Smooth muscle cell (in vitro differentiated cells): ENCODE results near the gene SYNGR1. TPM values are rescaled to one million over a fixed set of nuclear protein-coding genes. Genes with fewer than 3 reads are reported as not detected.

Experiments
- DNase-seq: peaks from one replicate; lab custom pipeline; 2025; ENCODE audit not compliant: unreplicated experiment; lab: John Stamatoyannopoulos, UW
- H2AFZ ChIP-seq: fragments of 200-600 bp; sonication (generic); 2 replicates; pipeline ENCODE4 v1.6.0; 2016; ENCODE audit warnings: antibody characterized with exemption, low read depth, mild to moderate bottlenecking
- H3F3A ChIP-seq: fragments of 200-600 bp; sonication (generic); 2 replicates; pipeline ENCODE4 v1.6.0; 2017; ENCODE audit warnings: antibody characterized with exemption, low read depth
- H3K27ac ChIP-seq: fragments of 200-600 bp; sonication (generic); 2 replicates; pipeline ENCODE4 v1.5.1; 2016; ENCODE audit warnings: low read depth, mild to moderate bottlenecking
- H3K27me3 ChIP-seq: fragments of 200-600 bp; sonication (generic); 2 replicates; pipeline ENCODE4 v1.6.1; 2016; ENCODE audit warnings: low read depth, mild to moderate bottlenecking
- H3K36me3 ChIP-seq: fragments of 200-600 bp; sonication (generic); 2 replicates; pipeline ENCODE4 v1.5.1; 2016; ENCODE audit warnings: low read depth
- H3K4me1 ChIP-seq: fragments of 200-600 bp; sonication (generic); 2 replicates; pipeline ENCODE4 v1.5.1; 2016; ENCODE audit warnings: low read depth
- H3K4me2 ChIP-seq: fragments of 200-600 bp; sonication (generic); 2 replicates; pipeline ENCODE4 v1.6.0; 2016; ENCODE audit warnings: mild to moderate bottlenecking
- H3K4me3 ChIP-seq: fragments of 200-600 bp; sonication (generic); 2 replicates; pipeline ENCODE4 v1.5.1; 2016; ENCODE audit warnings: mild to moderate bottlenecking
- H3K79me2 ChIP-seq: fragments of 200-600 bp; sonication (generic); 2 replicates; pipeline ENCODE4 v1.6.0; 2016; ENCODE audit warnings: low read depth, mild to moderate bottlenecking
- H3K9ac ChIP-seq: fragments of 200-600 bp; sonication (generic); 2 replicates; pipeline ENCODE4 v1.6.0; 2016; ENCODE audit warnings: low read depth
- H3K9me3 ChIP-seq: fragments of 200-600 bp; sonication (generic); replicated peaks from 2 replicates; pipeline ENCODE4 v1.5.1; 2016; ENCODE audit warnings: low read depth
- H4K20me1 ChIP-seq: fragments of 200-600 bp; sonication (generic); 2 replicates; pipeline ENCODE4 v1.6.0; 2016; ENCODE audit warnings: low read depth
- WGBS: methylation state at CpG from one replicate; pipeline ENCODE4 v1.1.7; 2016; ENCODE audit warnings: low lambda C conversion rate; 5-methylcytosine and 5-hydroxymethylcytosine counted together
- polyA plus RNA-seq: library from polyadenylated mRNA; unstranded; fragments of >200 nt; fragmentation: Nextera tagmentation; extraction: Ambion mirVana; gene quantifications from 2 replicates; pipeline ENCODE4 v1.2.1, GENCODE V29; 2016
- total RNA-seq: library from RNA; depleted of rRNA; stranded (reverse); fragments of >200 nt; gene quantifications from 2 replicates; pipeline ENCODE4 v1.2.3, GENCODE V29; 2014
- TF ChIP-seq, protein P1 (sequence below): fragments of 200-600 bp; sonication (generic); IDR thresholded peaks from 2 replicates; pipeline ENCODE4 v1.5.1; 2017; ENCODE audit warnings: borderline replicate concordance, mild to moderate bottlenecking, antibody characterized with exemption; ENCODE audit not compliant: insufficient read depth, poor library complexity, severe bottlenecking

SYNGR1 gene
- total and polyA plus RNA-seq, 2 experiments from 2014 or later = 26.7 to 58.0 TPM

DNA sequence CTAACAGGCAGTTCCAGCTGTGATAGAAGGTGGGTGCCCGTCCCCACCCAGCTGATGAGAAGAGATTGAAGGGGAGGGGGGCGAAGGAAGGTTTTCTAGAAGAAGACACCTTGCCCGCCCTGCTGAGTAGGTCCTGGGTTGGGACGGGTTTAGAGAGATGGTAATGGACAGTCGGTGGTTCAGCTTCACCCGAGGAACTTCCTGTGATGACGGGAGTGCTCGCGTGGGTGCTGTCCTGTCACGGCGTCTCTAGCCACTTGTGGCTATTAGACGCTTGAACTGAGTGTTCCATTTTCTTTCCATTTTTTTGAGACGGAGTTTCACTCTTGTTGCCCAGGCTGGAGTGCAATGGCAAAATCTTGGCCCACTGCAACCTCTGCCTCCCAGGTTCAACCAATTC lies 79.4 kb downstream of the SYNGR1 start:
- Histone ChIP-seq H3K36me3 (peaks cover 3% of the 10 kb centered on the region), H2AFZ (no peak overlapping the region), H3K27me3 (no peaks in the 10 kb centered on the region), H3K9ac (no peak overlapping the region), H4K20me1 (no peaks in the 10 kb centered on the region), H3K9me3 (no peaks in the 10 kb centered on the region), H3K79me2 (no peaks in the 10 kb centered on the region), H3K4me1 (peaks cover 11% of the 10 kb centered on the region), H3K27ac (no peak overlapping the region), H3F3A (no peaks in the 10 kb centered on the region), H3K4me2 (no peak overlapping the region), H3K4me3 (no peak overlapping the region)
- TF ChIP-seq, protein P1, sequence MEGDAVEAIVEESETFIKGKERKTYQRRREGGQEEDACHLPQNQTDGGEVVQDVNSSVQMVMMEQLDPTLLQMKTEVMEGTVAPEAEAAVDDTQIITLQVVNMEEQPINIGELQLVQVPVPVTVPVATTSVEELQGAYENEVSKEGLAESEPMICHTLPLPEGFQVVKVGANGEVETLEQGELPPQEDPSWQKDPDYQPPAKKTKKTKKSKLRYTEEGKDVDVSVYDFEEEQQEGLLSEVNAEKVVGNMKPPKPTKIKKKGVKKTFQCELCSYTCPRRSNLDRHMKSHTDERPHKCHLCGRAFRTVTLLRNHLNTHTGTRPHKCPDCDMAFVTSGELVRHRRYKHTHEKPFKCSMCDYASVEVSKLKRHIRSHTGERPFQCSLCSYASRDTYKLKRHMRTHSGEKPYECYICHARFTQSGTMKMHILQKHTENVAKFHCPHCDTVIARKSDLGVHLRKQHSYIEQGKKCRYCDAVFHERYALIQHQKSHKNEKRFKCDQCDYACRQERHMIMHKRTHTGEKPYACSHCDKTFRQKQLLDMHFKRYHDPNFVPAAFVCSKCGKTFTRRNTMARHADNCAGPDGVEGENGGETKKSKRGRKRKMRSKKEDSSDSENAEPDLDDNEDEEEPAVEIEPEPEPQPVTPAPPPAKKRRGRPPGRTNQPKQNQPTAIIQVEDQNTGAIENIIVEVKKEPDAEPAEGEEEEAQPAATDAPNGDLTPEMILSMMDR = no peak
- DNase-seq = no peak
- 89% methylated on average over 13 of the region's 13 CpGs for WGBS

DNA sequence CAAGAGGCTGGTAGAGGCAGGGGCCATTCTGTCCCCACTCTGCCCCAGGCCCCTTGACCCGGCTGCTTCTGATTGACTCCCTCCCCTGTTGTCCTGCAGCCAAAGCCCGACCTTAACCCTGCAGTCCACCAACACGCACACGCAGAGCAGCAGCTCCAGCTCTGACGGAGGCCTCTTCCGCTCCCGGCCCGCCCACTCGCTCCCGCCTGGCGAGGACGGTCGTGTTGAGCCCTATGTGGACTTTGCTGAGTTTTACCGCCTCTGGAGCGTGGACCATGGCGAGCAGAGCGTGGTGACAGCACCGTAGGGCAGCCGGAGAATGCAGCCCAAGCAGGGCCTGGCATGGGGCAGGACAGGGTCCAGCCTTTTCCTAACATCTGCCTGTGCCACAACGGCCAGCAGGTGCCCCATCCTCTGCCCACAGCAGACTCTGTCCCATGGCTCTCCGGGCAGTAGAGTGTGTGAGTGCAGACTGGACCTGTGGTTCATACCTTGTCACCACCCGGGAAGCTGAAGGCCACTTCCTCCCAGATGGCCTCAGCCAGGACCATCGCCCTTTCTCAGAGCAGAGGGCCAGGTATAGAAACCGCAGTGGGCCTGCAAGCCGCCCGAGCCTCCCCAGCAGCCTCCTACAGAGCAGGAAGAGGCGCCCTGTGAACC lies 80.3 kb downstream of the SYNGR1 start:
- WGBS = 95% methylated on average over 27 of the region's 27 CpGs
- no peak for DNase-seq
- no peak overlapping the region for H3K27ac ChIP-seq
- no peak overlapping the region for H3K4me2 ChIP-seq
- H2AFZ ChIP-seq = no peak overlapping the region
- no peaks in the 10 kb centered on the region for H3K79me2 ChIP-seq
- no peaks in the 10 kb centered on the region for H3K36me3 ChIP-seq
- no peak overlapping the region for H3K9ac ChIP-seq
- peaks cover 11% of the 10 kb centered on the region for H3K4me1 ChIP-seq
- H4K20me1 ChIP-seq = no peaks in the 10 kb centered on the region
- TF ChIP-seq, protein P1 = no peak
- H3K4me3 ChIP-seq = no peak overlapping the region
- no peaks in the 10 kb centered on the region for H3F3A ChIP-seq
- no peaks in the 10 kb centered on the region for H3K27me3 ChIP-seq
- H3K9me3 ChIP-seq = no peaks in the 10 kb centered on the region

DNA sequence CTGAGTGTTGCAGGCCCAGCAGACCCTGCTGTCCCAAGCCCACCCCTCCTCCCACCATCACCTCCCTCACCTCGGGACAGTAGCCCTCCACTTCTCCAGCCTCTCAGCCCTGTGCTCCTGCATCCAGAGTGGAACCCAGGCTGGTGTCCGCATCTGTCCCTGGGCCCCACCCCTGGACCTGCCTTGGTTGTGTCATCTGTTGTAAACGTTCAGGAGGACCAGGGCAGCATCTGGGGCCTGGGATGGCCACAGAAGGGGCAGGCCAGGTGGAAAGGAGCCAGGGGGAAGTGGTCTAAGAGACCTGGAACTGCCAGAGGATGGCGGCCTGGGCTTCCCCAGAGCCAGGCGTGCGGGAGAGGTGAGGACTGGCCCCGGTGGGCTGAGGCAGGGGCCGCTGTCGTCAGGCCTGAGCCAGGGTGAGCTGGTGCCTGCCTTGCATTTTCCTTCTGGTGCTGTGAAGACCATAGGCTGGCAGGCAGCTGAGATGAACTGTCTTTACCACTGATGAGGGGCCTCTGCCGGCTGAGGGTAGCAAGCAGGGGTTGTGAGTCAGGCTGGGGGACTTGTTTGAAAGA lies 80.9 kb downstream of the SYNGR1 start:
- no peak overlapping the region for H2AFZ ChIP-seq
- H3K79me2 ChIP-seq = no peaks in the 10 kb centered on the region
- H3K27me3 ChIP-seq = no peaks in the 10 kb centered on the region
- no peaks in the 10 kb centered on the region for H3F3A ChIP-seq
- peaks cover 11% of the 10 kb centered on the region for H3K4me1 ChIP-seq
- H3K4me2 ChIP-seq = no peak overlapping the region
- H4K20me1 ChIP-seq = no peaks in the 10 kb centered on the region
- TF ChIP-seq, protein P1 = no peak
- 90% methylated on average over 10 of the region's 10 CpGs for WGBS
- no peak for DNase-seq
- H3K27ac ChIP-seq = no peak overlapping the region
- no peaks in the 10 kb centered on the region for H3K9me3 ChIP-seq
- no peaks in the 10 kb centered on the region for H3K36me3 ChIP-seq
- no peak overlapping the region for H3K9ac ChIP-seq
- no peak overlapping the region for H3K4me3 ChIP-seq
